GM10266 (cell line): Measurements from ENCODE around the gene ZNF554.
A peak's percentile ranks its signal among the peaks of the same experiment; 100 is the strongest.

Experiments used
- DNase-seq: peaks from one replicate; pipeline ENCODE4 v3.0.0; 2012; ENCODE audit errors: extremely low spot score
- CTCF ChIP-seq: IDR thresholded peaks from 2 replicates; pipeline ENCODE4 v1.5.1; 2012; ENCODE audit warnings: mild to moderate bottlenecking, low read depth; ENCODE audit not compliant: control insufficient read depth, insufficient read depth; ENCODE audit errors: missing control alignments

The ZNF554 gene

GRCh38 chr19:2824129-2824528, 4.5 kb downstream of the ZNF554 start:
- TF ChIP-seq CTCF, result no peak
- DNase-seq, result no peak

DNA sequence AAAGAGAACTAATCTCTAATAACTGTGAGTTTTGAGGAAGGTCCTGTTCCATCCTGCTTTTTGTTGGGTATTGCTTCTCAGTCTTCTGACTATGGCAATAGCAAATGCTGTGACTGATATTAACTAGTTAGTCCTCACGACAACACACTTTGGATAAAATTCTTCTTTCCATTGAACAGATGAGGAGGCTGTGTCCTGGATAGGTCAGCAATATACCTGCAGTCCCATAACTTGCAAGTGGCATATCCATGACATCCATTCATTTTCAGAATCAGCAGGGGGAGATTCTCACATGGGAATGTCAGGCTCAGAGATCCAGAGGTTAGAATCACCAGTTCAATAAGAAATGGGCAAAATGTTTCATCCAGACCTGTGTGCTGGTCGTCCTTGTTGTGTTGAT, 7.4 kb downstream of the ZNF554 start:
- no peak for TF ChIP-seq CTCF
- DNase-seq, result no peak

DNA sequence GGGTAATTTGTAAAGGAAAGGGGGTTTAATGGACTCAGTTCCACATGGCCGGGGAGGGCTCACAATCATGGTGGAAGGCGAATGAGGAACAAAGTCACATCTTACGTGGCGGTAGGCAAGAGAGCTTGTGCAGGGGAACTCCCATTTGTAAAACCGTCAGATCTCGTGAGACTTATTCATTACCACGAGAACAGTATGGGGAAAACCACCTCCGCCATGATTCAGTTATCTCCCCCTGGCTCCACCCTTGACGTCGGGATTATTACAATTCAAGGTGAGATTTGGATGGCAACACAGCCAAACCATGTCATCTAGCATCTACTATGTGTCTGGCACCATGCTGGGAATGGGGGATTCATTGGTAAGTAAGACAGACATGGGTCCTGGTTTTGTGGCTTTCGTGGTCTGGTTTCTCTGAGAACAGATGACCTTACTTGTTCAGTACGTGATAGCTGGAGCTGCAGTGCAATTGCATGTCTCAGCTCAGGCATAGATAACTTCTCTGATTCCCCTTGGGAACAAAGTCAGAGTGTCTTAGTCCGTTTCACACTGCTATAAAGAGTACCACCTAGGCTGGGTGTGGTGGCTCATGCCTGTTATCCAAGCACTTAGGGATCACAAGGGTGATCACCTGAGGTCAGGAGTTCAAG, 8.3 kb downstream of the ZNF554 start:
- no peak for DNase-seq
- no peak for TF ChIP-seq CTCF

GRCh38 chr19:2834294-2834871, 14.7 kb downstream of the ZNF554 start:
- DNase-seq, result no peak
- no peak for TF ChIP-seq CTCF

- TF ChIP-seq CTCF, result no peak
- no peak for DNase-seq
Measured at GRCh38 chr19:2837430-2837829, 17.8 kb downstream of the ZNF554 start.

DNA sequence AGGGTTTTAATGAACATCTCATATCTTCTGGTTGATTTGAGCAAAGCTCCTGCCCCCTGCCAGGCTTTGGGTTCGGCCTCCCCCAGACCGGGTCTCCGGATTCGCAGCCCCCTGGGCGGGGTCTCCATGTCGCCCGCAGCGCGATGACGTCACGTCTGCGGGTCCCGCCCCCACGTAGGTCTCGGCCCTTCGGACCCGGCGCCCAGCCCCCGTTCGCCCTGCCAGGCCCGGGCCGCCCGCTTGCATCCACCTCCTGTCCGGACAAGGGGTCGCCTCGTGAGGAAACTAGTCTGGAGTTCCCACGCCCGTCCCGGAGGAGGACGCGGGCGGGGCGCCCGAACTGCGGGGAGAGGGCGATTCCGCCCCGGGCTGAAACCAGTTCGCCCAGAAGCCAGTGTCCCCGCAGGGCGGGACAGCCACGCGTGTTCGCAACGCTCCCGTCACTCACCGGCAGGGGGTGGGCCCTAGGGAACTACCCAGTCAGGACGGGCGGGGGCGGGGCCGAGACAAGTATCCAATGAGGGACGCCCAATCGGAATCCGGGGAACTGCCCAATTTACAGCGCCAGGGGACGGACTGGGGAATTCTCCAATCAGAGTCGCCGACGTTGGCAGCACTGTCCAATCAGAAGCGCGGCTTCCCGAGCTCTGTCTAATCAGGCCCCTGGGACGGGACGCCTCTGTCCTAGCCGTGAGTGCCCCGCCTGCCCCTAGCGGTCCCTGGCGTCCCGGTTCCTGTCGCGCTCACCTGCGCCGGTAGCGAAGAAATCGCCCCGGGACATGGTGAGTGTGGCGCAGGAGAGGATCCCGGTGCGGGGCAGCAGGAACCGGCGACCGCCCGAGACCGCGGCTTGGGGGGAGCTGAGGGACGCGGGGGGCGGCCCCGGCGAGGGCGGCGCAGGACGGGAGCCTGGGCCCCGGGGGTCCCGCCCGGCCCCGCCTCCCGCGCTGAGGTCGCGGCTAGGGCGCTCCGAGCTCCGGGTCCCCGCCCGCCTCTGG, 21.4 kb downstream of the ZNF554 start, which contains the start of gene ZNF555:
TSS of gene ZNF555 (plus strand) at position 682 of the 998 bp plus-strand sequence. CDS start at position 780, 98 bp downstream.
- peak; percentile 99 for DNase-seq

More for the DNA sequence above, 21.4 kb downstream of the ZNF554 start, which contains the start of gene ZNF555:
- peak; percentile 57 for TF ChIP-seq CTCF
